NCI-H2081 (cell line): ENCODE data around the gene SIRPB2.
"Not testable (repeated sequence)": the region's sequence is repeated elsewhere in the genome, so short reads cannot be mapped to it uniquely, and the experiment has no call there.

ENCODE experiments used
- DNase-seq, 2 experiments: peaks; one replicate each; lab custom pipeline; 2025; lab: John Stamatoyannopoulos, UW

SIRPB2 gene

GRCh38 chr20:1499528-1500420 is 8.6 kb upstream of the SIRPB2 start:
- DNase-seq = no peak

- not testable (repeated sequence) for DNase-seq
These were observed 6.2 kb upstream of the SIRPB2 start for GRCh38 chr20:1497371-1497770.

- no peak for DNase-seq
These were observed 5.7 kb upstream of the SIRPB2 start for GRCh38 chr20:1496930-1497329.

DNA sequence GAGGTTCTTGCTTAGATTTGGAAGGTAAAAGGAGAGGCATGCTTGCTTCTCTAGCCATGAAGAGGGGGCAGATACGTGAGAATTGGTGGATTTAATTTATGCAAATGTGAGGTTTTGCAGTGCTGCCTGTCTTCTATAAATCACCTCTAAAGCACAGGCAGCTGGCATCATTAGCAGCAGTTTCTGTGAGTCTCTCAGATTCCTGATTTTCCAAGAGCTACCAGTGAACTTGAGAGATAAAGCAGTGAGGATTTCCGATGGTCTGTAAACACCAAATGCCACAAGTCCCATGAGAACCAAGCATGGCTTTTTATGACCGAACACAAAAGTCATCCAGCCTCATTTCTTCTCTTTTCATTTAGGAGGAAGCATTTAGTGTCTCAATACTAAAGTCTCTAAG is 3.2 kb upstream of the SIRPB2 start:
- DNase-seq = no peak

DNA sequence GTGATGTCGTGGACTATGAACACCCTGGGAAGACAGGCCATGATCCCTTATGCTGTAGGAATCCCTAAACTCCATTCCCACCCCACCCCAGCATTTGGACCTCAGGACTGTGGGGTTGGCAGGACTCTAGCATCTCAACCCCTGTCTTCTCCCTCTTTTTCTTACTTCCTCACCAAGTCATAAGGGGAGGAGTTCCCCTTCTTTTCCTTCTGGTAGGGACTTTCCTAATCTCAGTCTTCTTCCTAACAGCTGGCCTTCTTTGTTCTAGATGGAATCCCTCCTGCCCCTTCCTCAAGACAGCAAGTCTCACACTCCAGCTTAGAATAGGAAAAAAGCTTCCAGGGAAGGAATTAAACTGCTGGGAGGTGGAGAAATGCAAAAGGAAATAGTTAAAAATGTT is 2.3 kb upstream of the SIRPB2 start:
- no peak for DNase-seq

DNA sequence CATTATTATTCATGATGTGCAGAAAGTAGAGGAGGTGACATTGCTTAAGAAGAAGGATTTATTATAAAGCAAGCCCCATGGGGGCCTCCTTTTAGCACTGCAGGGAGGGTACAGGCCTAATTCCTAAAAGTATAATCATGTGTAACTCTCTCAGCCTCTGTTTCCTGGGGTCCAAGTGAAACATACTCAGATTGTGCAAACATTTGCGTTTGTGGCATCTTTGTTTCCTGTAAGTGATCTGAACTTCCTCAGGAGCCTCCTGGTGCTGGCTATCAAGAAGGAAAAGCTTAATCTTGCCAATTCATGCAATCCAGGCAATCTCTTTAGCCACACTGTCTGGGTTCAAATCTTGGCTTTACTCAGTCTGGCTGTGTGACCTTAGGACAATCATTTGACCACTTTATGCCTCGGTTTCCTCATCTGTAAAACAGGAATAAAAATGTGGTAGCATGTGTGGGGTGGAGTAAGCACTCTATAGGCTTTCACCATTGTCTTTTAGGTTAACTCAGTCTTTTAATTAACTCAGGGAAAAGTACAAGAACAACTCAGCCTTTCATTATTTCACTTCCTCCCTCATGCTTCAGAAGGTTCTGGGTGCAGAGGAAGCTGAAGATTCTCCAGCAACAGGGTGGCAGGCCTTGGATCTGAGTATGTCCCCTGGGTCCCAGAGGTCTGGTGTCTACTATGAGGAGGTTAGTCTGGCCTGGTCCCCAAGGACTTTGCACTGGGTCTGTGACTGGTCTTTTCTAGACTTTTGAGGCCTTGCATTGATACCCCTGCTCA is 831 bp upstream of the SIRPB2 start:
- DNase-seq = no peak

DNA sequence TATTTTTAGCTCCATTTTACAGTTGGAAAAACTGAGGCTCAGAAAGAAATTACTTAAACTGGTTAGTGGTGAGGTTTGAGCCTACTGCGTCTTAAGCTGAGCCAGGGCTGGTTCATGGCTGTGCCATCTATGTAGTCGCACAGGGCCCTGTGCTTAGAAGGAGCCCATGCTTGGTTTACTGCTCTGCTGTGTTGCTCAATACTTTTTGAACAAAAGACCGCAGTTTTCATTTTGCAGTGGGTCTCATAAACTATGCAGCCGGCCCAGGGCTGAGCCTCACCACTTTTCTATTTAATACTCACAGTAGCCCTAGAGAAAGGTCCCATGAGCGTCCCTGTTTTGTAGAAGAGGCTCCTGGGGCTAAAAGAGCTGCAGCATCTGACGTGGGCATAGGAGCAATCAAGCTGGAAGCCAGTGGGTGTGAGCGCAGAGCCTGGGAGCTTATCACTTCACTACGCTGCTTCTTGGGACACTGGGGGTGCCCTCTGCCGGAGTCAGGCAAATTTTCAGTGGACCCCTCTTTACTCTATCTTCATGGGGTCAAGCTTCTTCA is 501 bp downstream of the SIRPB2 start:
- DNase-seq = no peak

- DNase-seq = no peak
These were observed 1.3 kb downstream of the SIRPB2 start for GRCh38 chr20:1489764-1490436.

DNA sequence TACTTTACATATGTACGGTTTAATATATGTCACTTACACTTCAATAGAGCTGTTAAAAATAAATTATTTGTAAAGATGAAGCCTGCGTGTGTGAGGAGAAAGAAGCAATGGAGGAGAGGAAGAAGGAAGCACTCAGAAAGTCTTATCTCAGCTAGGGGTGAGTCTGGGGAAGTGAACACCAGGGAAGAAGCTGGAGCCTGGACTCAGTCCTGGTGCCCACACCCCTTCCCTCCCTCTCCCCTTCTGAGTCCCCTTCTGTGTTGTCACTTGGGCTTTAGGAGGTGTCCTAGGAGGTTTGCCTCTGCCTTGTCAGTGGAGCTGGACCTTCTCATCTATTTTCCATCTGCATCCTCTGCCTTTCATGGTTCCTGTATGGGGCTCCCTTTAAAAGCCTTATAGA is 1.9 kb downstream of the SIRPB2 start:
- no peak for DNase-seq

GRCh38 chr20:1486566-1486965 is 4.7 kb downstream of the SIRPB2 start:
- no peak for DNase-seq

DNA sequence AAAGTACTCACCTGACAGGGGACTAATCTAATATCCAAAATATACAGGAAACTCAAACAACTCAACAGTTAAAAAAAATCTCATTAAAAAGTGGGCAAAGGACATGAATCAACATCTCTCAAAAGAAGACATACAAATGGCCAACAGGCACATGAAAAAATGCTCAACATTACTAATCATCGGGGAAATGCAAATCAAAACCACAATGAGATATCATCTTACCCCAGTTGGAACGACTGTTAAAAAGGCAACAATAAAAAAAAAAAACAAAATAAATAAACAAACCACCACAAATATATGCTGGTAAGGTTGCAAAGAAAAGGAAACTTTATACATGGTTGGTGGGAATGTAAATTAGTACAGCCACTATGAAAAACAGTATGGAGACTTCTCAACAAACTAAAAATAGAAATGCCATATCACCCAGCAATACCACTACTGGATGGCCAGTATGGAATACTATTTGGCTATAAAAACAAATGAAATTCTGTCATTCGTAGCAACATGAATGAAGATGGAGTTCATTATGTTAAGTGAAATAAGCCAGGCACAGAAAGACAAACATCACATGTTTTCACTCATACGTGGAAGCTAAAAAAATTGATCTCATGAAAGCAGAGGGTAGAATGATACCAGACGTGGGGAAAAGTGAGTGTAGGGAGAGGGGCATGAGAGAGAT is 6.6 kb downstream of the SIRPB2 start:
- DNase-seq = no peak

DNA sequence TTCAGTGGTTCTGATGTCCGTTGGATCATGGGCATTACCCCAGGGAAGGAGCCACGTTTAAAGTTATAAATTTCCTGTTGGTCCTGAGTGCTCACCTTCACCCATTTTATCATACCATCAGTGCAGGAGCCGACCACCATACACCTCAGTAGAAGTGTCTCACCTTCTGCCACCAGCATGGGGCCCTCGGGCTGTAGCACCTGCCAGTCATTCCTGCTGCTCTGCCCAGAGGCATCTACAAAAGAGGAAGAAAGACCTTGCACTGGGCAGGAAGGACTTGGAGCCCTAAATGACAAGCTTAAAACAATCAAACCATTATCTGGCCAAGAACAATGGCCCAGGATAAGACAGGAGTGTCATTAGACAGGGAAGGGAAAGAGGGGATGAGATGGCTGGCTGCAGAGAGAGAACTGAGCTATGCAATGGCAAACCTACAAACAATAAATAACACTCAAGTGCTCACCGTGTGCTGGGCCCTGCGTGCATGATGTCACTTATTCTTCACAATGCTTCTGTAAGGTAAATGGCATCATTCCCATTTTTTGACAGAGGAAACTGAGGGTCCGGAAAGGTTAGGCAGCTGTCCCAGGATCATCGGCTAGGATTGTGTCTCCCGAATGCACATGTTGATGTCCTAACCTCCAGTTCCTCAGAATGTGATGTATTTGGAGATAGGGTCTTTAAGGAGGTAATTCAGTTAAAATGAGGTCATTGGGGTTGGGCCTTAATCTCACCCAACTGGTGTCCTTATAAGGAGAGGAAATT is 11.2 kb downstream of the SIRPB2 start:
- DNase-seq = no peak

GRCh38 chr20:1478566-1478965 is 12.7 kb downstream of the SIRPB2 start:
- no peak for DNase-seq

DNA sequence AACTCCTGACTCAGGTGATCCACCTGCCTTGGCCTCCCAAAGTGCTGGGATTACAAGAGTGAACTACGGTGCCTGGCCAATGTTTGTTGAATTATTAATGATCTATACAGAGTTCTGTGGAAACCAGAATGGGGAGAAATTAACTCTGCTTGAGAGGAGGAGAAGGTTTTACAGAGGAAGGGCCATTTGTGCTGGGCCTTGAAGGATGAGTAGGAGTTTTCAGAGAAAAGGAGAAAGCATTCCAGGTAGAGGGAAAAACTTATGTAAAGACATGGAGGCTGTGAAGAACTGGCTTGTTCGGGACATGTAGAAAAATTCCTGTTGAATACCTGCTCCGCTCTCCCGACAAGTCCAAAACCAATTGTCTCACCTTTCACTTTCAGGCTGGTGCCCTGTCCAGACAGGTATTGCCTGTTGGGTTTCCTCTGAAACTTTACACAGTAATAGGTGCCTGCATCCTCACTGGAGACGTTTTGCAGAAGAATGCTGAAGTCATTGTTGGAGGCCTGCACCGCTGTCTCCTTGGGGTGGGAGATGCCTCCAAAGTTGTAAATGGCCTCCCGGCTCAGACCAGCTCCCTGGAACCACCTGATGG is 13.2 kb downstream of the SIRPB2 start:
- DNase-seq = no peak

GRCh38 chr20:1474817-1475603 is 16.2 kb downstream of the SIRPB2 start:
- DNase-seq = no peak

DNA sequence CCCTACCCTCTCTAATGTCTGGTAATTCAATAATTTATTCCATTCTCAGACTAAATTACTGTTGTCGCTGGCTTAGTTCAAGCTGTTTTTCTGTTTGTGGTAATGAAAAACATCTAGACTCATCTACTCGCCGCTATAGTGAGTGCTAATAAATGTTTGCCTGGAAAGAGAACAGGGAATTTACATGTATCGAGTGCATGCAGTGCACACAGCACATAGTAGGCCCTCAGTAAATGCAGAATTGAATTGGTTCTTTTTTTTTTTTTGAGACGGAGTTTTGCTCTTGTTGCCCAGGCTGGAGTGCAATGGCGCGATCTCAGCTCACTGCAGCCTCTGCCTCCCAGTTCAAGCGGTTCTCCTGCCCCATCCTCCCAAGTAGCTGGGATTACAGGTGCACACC is 16.9 kb downstream of the SIRPB2 start:
- DNase-seq = no peak

DNA sequence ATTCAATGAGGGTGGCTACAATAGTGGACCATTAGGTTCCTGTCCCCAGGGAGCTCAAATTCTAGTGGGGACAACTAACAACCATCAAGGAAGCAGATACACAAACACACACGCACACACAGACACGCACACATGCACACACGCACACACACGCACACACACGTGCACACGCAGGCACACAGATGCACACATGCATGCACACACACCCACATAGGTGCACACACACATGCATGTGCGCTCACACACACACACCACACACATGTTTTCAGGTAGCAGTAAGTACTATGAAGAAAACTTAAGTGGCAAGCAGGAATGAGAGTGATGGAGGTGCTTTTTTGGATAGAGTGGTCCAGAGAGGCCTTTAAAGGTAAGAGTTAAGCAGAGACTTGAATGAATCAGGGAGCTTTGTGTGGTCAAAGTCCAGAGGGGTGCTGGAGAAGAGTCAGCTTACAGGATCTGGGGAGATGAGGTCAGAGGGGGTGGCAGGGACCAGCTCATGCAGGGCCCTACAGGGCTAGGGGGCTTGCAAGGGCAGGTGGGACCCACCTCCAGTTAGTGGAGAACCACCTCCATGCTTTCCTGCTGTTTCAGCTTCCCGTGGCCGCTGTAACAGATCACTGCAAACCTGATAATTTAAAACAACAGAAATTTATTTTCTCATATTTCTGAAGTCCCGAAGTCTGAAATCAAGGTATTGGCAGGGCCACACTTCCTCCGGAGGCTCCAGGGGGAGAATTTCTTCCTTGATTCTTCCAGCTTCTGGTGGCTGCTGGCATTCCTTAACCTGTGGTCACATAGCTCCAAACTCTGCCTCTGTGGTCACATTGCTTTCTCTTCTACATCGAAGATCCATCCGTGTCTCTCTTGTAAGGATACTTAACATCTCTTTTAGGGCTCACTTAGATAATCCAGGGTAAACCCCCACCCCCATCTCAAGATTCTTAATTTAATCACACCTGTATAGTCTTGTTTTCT is 17.7 kb downstream of the SIRPB2 start:
- no peak for DNase-seq

DNA sequence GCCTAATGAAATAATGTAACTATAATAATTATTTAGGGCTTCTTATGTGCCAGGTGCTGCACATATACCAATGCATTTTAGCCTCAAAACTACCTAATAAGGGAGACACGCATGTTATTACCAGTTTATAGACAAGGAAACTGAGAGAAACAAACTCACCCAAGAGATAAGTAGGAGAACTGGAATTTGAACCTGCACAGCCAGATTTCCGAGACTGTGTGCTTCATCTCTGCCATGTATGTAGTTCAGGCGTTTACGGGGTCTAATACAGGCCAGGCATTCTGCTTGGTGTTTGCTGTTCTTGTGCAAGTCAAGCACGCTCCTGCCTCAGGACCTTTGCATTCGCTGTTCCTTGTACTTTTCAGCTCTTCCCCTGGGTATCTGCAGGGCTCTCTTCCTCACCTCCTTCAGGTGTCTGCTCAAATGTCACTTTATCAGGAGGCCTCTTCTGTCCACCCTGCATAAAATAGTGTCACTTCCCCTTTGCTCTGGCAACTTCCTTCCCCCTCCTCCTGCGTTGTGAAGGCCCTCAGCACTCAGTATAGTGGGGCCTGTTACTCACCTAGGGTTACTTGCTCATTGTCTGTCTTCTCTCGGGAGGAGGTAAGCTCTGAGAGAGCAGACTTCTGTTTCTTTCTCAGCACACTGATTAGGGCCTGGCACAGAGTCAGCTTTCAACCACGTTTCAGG is 18.5 kb downstream of the SIRPB2 start:
- DNase-seq = no peak
